Glomerular visceral epithelial cell (primary cell): ENCODE results near the gene RPL38.

Source experiments
- DNase-seq: peaks from one replicate; pipeline ENCODE4 v3.0.0-alpha.2; 2016; ENCODE audit errors: extremely low spot score

The RPL38 gene

GRCh38 chr17:74249590-74250270, 46.3 kb downstream of the RPL38 start:
- no peak for DNase-seq

GRCh38 chr17:74250324-74250995, 47.0 kb downstream of the RPL38 start:
- no peak for DNase-seq

- DNase-seq, result no peak
These were observed 47.6 kb downstream of the RPL38 start for GRCh38 chr17:74251051-74251450.

GRCh38 chr17:74251569-74251968, 48.1 kb downstream of the RPL38 start:
- DNase-seq, result no peak

GRCh38 chr17:74252211-74252610, 48.7 kb downstream of the RPL38 start:
- no peak for DNase-seq

- no peak for DNase-seq
These were observed 49.6 kb downstream of the RPL38 start for GRCh38 chr17:74253036-74253435.

GRCh38 chr17:74257311-74257710, 53.8 kb downstream of the RPL38 start:
- no peak for DNase-seq

GRCh38 chr17:74259667-74260524, 56.4 kb downstream of the RPL38 start:
- no peak for DNase-seq
